ENCODE measurements around the gene COL27A1. TPM values are rescaled to one million over a fixed set of nuclear protein-coding genes. Genes with fewer than 3 reads are reported as not detected.

COL27A1 gene
- total RNA-seq, 1 experiment from 2014 or later = not detected

DNA sequence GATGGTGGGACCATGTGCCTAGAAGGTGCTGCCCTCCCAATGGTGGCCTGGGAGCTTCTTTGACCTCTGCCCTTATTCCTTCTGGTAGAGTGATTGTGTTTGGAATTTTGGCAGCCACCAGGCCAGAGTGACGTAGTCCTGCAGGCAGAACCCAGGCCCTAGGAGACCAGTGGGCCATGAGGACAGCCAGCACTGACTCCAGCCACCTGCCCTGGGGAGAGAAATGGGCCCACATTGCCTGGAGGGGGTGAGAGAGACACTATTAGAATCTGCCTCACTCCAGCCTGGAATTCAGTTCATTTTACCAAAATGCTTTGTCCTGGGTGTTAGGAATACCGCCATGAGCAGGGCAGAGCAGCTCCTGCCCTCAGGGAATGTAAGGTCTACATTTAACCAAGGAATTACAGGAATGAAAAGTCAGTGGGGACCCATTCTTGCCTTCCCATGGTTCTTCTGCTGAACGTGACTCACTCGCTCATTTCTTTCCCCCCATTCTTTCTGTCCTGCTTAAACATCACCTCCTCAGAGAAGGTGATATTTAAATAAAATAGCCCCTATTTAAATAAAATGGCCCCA lies 5.5 kb upstream of the COL27A1 start:
- Histone ChIP-seq H3K79me2 (ENCODE audit: low read length) (no peaks in the 10 kb centered on the region), H4K20me1 (ENCODE audit: insufficient read depth, low read depth, low read length) (no peaks in the 10 kb centered on the region), H2AFZ (ENCODE audit: low read length) (no peak overlapping the region), H3K27me3 (ENCODE audit: low read length) (no peaks in the 10 kb centered on the region), H3K4me3 (ENCODE audit: low read length) (no peak overlapping the region), H3K9me2 (replicated peaks; ENCODE audit: insufficient read depth, low read length) (no peaks in the 10 kb centered on the region), H3K36me3 (ENCODE audit: insufficient read depth, low read length) (no peaks in the 10 kb centered on the region), H3K4me2 (ENCODE audit: low read depth, low read length, poor library complexity, severe bottlenecking) (no peak overlapping the region), H3K4me1 (ENCODE audit: low read length) (no peaks in the 10 kb centered on the region), H3K9ac (ENCODE audit: low read length) (no peak overlapping the region), H3K9me3 (ENCODE audit: low read length) (no peaks in the 10 kb centered on the region), H3K27ac (ENCODE audit: low read length) (no peak overlapping the region)
- no peak for DNase-seq

DNA sequence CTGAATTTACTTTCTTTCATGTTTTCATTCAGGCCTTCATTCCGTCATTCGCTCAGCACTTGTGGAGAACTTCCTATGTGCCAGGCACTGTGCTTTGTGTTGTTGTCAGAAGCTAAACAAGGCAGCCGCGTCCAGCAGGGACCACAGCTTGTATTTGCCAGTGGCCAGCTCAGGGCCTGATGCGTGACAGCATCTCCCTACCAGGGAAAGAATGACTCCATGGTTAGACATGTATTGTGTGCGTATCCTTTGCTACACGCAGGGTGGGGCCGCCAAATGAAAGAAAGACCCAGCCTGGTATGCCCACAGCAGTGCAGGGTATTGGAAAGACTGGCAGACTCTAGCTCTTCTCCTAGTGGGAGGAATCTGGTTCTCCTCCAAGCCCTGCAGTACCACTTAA lies 4.7 kb upstream of the COL27A1 start:
- no peaks in the 10 kb centered on the region for H3K36me3 ChIP-seq (ENCODE audit: insufficient read depth, low read length)
- H3K4me3 ChIP-seq (ENCODE audit: low read length) = no peak overlapping the region
- H3K27ac ChIP-seq (ENCODE audit: low read length) = no peak overlapping the region
- no peaks in the 10 kb centered on the region for H3K79me2 ChIP-seq (ENCODE audit: low read length)
- DNase-seq = no peak
- H3K4me2 ChIP-seq (ENCODE audit: low read depth, low read length, poor library complexity, severe bottlenecking) = no peak overlapping the region
- H3K9ac ChIP-seq (ENCODE audit: low read length) = no peak overlapping the region
- no peaks in the 10 kb centered on the region for H3K9me2 ChIP-seq (replicated peaks; ENCODE audit: insufficient read depth, low read length)
- H4K20me1 ChIP-seq (ENCODE audit: insufficient read depth, low read depth, low read length) = no peaks in the 10 kb centered on the region
- H2AFZ ChIP-seq (ENCODE audit: low read length) = no peak overlapping the region
- no peaks in the 10 kb centered on the region for H3K4me1 ChIP-seq (ENCODE audit: low read length)
- H3K27me3 ChIP-seq (ENCODE audit: low read length) = no peaks in the 10 kb centered on the region
- no peaks in the 10 kb centered on the region for H3K9me3 ChIP-seq (ENCODE audit: low read length)

DNA sequence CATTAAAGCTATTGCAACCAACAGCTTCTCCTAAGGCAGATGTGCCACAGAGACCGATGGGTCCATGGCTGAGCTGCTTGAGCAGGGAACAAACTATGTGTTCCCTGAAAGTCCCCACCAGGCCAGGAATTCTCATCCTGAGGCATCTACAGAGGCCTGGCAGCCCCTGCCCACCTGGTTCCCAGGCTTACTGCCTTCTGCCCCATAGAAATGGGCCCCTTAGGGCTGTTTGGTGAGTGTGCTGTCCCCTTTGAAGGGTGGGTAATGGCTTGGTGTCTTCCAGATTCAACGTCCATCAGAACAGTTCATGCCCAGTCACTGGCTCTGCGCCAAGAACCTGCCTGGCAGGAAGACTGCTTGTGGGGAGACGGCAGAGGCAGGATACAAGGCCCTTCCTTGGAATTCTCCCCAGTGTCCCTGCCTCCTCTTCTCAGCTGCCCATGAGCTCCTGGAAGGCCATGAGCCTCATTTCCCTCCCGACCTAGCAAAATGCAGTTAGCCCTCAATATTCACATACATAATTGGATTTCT lies 3.8 kb upstream of the COL27A1 start:
- Histone ChIP-seq H3K9me2 (replicated peaks; ENCODE audit: insufficient read depth, low read length) (no peaks in the 10 kb centered on the region), H3K4me3 (ENCODE audit: low read length) (no peak overlapping the region), H3K9ac (ENCODE audit: low read length) (no peak overlapping the region), H3K4me1 (ENCODE audit: low read length) (no peaks in the 10 kb centered on the region), H3K9me3 (ENCODE audit: low read length) (no peaks in the 10 kb centered on the region), H4K20me1 (ENCODE audit: insufficient read depth, low read depth, low read length) (no peaks in the 10 kb centered on the region), H3K36me3 (ENCODE audit: insufficient read depth, low read length) (no peaks in the 10 kb centered on the region), H3K27me3 (ENCODE audit: low read length) (no peaks in the 10 kb centered on the region), H3K79me2 (ENCODE audit: low read length) (no peaks in the 10 kb centered on the region), H3K4me2 (ENCODE audit: low read depth, low read length, poor library complexity, severe bottlenecking) (no peak overlapping the region), H2AFZ (ENCODE audit: low read length) (no peak overlapping the region), H3K27ac (ENCODE audit: low read length) (no peak overlapping the region)
- DNase-seq = no peak

DNA sequence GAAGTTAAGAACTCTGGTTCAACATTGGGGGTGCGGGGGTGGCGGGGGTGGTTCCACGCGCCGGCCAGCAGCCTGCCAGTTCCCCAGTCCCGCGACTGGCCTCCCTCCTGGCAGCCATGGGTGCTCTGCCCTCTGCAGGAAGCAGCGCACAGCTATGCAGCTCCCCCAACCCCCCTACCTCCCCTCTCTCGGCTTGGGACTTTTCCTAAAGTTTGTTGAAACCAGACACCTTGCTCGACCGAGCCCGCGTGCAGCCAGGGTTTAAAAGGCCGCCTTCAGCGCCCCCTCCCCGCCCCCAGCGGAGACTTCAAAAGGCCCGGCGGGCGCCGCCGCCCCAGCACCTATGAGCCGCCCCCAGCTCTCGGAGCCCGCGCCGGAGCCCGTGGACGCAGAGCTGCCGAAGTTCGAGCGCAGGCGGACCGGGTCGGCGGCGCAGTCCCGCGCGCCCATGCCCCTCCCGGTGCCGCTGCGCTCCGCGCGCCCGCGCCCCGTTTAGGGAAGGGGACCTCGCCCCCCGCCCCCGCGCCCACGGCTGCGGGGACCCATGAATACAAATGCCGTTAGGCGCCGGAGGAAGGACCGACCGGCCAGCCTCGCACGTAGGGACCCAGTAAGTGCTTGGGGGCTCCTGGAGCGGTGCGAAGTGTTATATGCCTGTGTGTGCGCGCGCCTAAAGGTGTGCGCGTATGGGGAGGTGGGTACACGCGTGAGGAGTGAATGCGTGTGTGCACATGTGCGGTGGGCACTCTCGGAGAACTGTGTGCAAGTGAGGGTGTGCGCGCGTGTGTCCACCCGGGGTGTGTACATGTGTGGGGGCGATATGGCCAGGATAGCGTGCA lies 1.4 kb upstream of the COL27A1 start:
- Histone ChIP-seq H4K20me1 (ENCODE audit: insufficient read depth, low read depth, low read length) (no peaks in the 10 kb centered on the region), H3K9me3 (ENCODE audit: low read length) (no peaks in the 10 kb centered on the region), H2AFZ (ENCODE audit: low read length) (no peak overlapping the region), H3K27ac (ENCODE audit: low read length) (no peak overlapping the region), H3K79me2 (ENCODE audit: low read length) (no peaks in the 10 kb centered on the region), H3K27me3 (ENCODE audit: low read length) (no peaks in the 10 kb centered on the region), H3K9me2 (replicated peaks; ENCODE audit: insufficient read depth, low read length) (no peaks in the 10 kb centered on the region), H3K4me2 (ENCODE audit: low read depth, low read length, poor library complexity, severe bottlenecking) (no peak overlapping the region), H3K4me3 (ENCODE audit: low read length) (no peak overlapping the region), H3K4me1 (ENCODE audit: low read length) (no peaks in the 10 kb centered on the region), H3K9ac (ENCODE audit: low read length) (no peak overlapping the region), H3K36me3 (ENCODE audit: insufficient read depth, low read length) (no peaks in the 10 kb centered on the region)
- DNase-seq = no peak

DNA sequence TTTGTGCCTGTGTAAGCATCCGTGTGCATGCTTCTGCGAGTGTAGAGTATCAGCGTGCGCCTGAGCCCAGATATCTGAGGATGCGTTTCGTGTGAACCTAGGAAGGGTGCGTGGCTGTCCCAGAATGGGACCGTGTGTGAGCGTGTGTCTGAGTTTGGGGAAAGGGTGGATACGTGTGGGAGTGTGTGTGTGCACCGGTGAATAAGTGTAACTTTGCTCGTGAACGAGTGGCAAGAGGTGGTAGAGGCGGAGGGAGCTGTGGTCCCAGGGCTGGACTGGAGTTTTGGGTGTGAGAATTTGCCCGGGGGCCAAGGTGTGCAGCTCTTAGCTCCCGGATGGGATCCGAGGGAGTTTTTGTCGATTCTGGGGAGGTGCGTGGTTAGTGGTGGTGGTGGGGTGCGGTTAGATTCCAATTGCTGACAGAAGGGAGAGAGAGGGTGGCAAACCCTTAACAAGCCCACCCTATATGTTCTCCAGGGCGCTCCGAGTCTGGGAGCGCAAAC lies 686 bp upstream of the COL27A1 start:
- H3K9me3 ChIP-seq (ENCODE audit: low read length) = no peaks in the 10 kb centered on the region
- no peak overlapping the region for H3K9ac ChIP-seq (ENCODE audit: low read length)
- H3K4me2 ChIP-seq (ENCODE audit: low read depth, low read length, poor library complexity, severe bottlenecking) = no peak overlapping the region
- no peak overlapping the region for H2AFZ ChIP-seq (ENCODE audit: low read length)
- no peaks in the 10 kb centered on the region for H3K79me2 ChIP-seq (ENCODE audit: low read length)
- 0 out of 2 replicates have a peak, but pooled peaks cover 2% of the 10 kb centered on the region for H4K20me1 ChIP-seq (ENCODE audit: insufficient read depth, low read depth, low read length)
- H3K4me3 ChIP-seq (ENCODE audit: low read length) = no peak overlapping the region
- no peaks in the 10 kb centered on the region for H3K4me1 ChIP-seq (ENCODE audit: low read length)
- no peak for DNase-seq
- no peak overlapping the region for H3K27ac ChIP-seq (ENCODE audit: low read length)
- no peaks in the 10 kb centered on the region for H3K9me2 ChIP-seq (replicated peaks; ENCODE audit: insufficient read depth, low read length)
- no peaks in the 10 kb centered on the region for H3K36me3 ChIP-seq (ENCODE audit: insufficient read depth, low read length)
- no peaks in the 10 kb centered on the region for H3K27me3 ChIP-seq (ENCODE audit: low read length)

DNA sequence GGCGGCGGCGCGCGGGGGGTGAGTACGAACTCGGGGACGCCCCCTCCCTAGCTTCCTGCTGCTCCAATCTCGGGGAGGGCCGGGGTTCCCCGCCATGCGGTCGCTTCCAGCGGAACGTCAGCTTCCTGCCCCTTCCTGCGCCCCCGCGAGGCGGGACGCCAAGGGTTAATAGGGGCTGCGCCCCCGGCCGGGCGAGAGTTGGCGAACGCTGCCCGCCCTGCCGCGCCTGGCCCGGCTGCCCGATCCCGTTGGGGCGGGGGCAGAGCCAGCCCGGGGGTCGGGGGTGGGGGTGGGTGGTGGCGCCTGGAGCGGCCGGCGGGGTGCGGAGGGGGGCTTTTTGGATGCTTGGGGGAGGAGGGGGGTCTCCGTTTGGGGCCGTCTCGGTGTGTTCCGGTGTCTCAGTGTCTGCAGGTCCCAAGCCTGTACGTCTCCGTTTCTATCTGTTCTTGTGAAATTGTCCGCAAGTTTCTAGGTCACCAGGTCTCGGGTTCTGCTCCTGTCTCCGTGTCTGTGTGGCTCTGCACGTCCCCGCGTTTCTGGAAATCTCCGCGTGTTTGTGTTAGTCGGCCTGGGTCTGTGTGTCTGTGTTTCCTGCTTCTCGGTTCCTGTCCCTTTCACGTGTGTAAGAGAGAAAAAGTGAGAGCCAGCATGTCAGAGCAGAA lies 789 bp downstream of the COL27A1 start:
- Histone ChIP-seq H3K4me3 (ENCODE audit: low read length) (no peak overlapping the region), H4K20me1 (ENCODE audit: insufficient read depth, low read depth, low read length) (0 out of 2 replicates have a peak, but pooled peaks cover 4% of the 10 kb centered on the region), H3K27ac (ENCODE audit: low read length) (no peak overlapping the region), H3K9me2 (replicated peaks; ENCODE audit: insufficient read depth, low read length) (no peaks in the 10 kb centered on the region), H3K36me3 (ENCODE audit: insufficient read depth, low read length) (no peaks in the 10 kb centered on the region), H3K9ac (ENCODE audit: low read length) (no peak overlapping the region), H3K4me2 (ENCODE audit: low read depth, low read length, poor library complexity, severe bottlenecking) (no peak overlapping the region), H2AFZ (ENCODE audit: low read length) (no peak overlapping the region), H3K79me2 (ENCODE audit: low read length) (no peaks in the 10 kb centered on the region), H3K27me3 (ENCODE audit: low read length) (no peaks in the 10 kb centered on the region), H3K4me1 (ENCODE audit: low read length) (no peaks in the 10 kb centered on the region), H3K9me3 (ENCODE audit: low read length) (no peaks in the 10 kb centered on the region)
- no peak for DNase-seq

DNA sequence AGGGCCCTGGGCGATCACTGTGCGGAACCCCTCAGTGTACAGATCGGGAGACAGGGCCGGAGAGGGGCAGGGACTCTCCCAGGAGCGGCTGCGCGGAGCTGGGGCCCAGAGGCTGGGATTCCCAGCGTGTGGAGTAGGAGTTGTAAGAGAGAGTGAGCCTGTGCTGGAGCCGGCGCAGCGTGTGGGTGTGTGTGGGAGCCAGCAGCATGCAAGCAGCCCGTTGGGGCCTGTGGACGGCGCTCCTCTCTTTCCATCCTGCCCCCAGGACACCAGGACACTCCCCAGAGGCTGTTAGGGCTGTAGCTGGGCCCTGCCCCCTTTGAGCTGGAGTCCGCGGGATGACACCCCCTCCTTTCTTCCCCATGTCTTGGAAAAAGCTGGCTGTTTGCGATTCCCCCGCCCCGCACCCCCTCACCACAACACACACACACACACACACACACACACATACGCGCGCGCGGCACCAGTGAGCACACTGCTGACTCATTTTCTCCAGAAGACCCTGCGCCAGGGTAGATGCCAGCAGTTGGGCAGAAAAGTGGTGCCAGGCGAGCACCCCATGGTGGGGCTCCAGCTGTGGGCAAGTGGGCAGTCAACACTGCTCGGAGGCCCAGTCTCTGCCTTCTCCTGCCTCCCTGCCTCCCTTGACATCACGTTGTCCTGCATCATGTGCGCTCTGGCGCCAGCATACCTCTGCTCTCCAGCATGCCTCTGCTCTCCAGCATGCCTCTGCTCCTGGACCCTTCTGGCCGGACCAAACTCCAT lies 1.5 kb downstream of the COL27A1 start:
- DNase-seq = no peak
- Histone ChIP-seq H3K27ac (ENCODE audit: low read length) (no peak overlapping the region), H3K9me3 (ENCODE audit: low read length) (no peaks in the 10 kb centered on the region), H3K4me1 (ENCODE audit: low read length) (no peaks in the 10 kb centered on the region), H3K4me2 (ENCODE audit: low read depth, low read length, poor library complexity, severe bottlenecking) (no peak overlapping the region), H3K4me3 (ENCODE audit: low read length) (no peak overlapping the region), H3K36me3 (ENCODE audit: insufficient read depth, low read length) (no peaks in the 10 kb centered on the region), H3K79me2 (ENCODE audit: low read length) (no peaks in the 10 kb centered on the region), H3K9ac (ENCODE audit: low read length) (no peak overlapping the region), H4K20me1 (ENCODE audit: insufficient read depth, low read depth, low read length) (0 out of 2 replicates have a peak, but pooled peaks cover 4% of the 10 kb centered on the region), H3K27me3 (ENCODE audit: low read length) (no peaks in the 10 kb centered on the region), H3K9me2 (replicated peaks; ENCODE audit: insufficient read depth, low read length) (no peaks in the 10 kb centered on the region), H2AFZ (ENCODE audit: low read length) (no peak overlapping the region)

All from Karpas-422 (cell line).